ENCODE results near the gene PIGQ. TPM values are rescaled to one million over a fixed set of nuclear protein-coding genes. Genes with fewer than 3 reads are reported as not detected.

The PIGQ gene
- total and polyA plus RNA-seq, 9 donors: 12.2 to 23.2 (median 17.8) TPM

DNA sequence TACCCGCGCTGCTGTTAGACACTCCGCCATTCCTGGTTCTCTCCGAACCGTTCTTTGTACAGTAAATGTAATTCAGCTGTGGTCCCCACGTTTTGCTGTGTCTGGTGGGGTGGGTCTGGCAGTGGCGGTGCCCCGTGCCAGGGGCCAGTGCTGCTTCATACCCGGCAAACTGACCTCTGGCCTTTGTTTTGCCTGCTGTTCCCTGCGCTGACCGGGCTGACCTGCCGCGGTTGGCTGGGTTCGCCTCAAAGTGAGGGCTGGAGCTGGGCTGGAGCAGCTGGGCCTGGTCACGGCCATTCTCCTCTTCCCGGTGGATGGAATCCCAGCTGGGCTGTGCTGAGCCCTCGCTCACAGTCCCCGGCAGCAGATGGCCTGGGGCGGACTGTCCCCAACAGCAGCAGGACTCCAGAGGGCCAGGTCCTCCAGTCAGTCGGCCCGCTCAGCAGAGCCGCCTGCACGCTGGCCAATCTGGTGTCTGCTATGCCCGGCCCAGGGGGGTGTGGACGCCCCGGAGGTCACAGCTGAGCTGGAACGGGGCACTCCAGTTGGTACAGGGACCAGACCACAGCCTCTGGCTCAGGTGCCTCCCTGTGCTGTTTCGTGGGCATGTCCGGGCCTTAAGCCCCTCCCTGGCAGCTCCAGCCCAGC lies 59.5 kb downstream of the PIGQ start:
- Histone ChIP-seq H3K27me3 (ENCODE audit: control insufficient read depth, insufficient read depth, low read length) (no peaks in the 10 kb centered on the region), H3K27ac (ENCODE audit: low read length) (peak overlapping the region; percentile 83), H3K36me3 (ENCODE audit: control insufficient read depth, insufficient read depth, low read length) (peaks cover 40% of the 10 kb centered on the region), H3K4me1 (ENCODE audit: control insufficient read depth, insufficient read depth, low read length) (peaks cover 46% of the 10 kb centered on the region), H3K9me3 (replicated peaks; ENCODE audit: control insufficient read depth, low read depth, low read length) (no peaks in the 10 kb centered on the region), H3K4me3 (ENCODE audit: low read length) (no peak overlapping the region)
- WGBS (ENCODE audit: insufficient coverage): 30% methylated on average over 29 of the region's 29 CpGs
- DNase-seq: peak; percentile 86

DNA sequence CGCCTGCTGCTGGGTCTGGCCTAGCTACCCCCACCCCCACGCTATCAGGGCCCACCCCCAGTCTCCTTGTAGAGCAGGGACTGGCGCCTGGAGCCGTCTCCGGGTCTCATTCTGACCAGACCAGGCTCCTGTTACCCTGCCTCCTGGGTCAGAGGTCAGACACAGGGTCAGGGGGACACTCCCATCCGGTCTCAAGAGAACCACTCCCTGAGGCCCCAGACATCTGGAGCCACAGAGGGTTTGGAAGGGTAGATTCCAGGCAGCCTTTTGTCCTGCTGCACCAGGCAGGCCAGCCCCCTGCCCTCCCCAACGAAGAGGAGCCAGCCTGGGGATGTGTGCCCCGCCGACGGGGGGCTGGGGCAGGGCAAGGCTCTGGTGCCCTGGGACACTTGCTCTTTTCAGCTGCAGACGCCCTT lies 60.1 kb downstream of the PIGQ start:
- H3K9me3 ChIP-seq (replicated peaks; ENCODE audit: control insufficient read depth, low read depth, low read length): no peaks in the 10 kb centered on the region
- peak overlapping the region; percentile 83 for H3K27ac ChIP-seq (ENCODE audit: low read length)
- DNase-seq: no peak
- peaks cover 45% of the 10 kb centered on the region for H3K36me3 ChIP-seq (ENCODE audit: control insufficient read depth, insufficient read depth, low read length)
- WGBS (ENCODE audit: insufficient coverage): 19% methylated on average over 8 of the region's 11 CpGs
- peaks cover 49% of the 10 kb centered on the region for H3K4me1 ChIP-seq (ENCODE audit: control insufficient read depth, insufficient read depth, low read length)
- H3K27me3 ChIP-seq (ENCODE audit: control insufficient read depth, insufficient read depth, low read length): no peaks in the 10 kb centered on the region
- no peak overlapping the region for H3K4me3 ChIP-seq (ENCODE audit: low read length)

DNA sequence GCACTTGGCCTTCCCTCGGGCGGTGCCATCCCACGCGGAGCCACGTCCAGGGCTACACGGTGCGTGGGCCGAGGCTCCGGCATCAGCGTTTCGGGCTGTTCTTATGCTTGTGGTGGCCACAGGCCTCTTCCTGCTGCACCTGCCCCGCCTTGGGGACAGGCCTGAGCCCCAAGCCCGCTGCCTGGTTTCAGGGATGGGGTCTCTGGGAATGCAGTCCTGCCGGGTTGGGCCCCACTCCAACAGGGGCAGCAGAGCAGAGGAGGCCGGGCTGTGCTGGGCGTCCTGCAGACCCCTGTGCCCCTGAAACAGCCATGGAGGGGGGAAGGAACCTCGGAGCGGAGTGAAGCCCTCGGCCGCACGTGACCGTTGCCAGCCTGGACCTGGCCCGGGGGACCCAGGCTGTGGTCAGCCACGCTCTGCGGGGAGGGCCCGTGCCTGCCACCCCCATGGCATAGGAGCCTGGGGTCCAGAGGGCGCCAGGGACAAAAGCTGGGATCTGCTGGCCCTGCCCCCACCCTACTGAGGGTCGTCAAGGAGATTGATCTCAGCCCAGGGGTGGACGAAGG lies 60.6 kb downstream of the PIGQ start:
- Histone ChIP-seq H3K4me1 (ENCODE audit: control insufficient read depth, insufficient read depth, low read length) (peaks cover 54% of the 10 kb centered on the region), H3K4me3 (ENCODE audit: low read length) (no peak overlapping the region), H3K9me3 (replicated peaks; ENCODE audit: control insufficient read depth, low read depth, low read length) (no peaks in the 10 kb centered on the region), H3K27me3 (ENCODE audit: control insufficient read depth, insufficient read depth, low read length) (no peaks in the 10 kb centered on the region), H3K27ac (ENCODE audit: low read length) (peak overlapping the region; percentile 83), H3K36me3 (ENCODE audit: control insufficient read depth, insufficient read depth, low read length) (peaks cover 42% of the 10 kb centered on the region)
- no peak for DNase-seq
- WGBS (ENCODE audit: insufficient coverage): 16% methylated on average over 27 of the region's 29 CpGs

DNA sequence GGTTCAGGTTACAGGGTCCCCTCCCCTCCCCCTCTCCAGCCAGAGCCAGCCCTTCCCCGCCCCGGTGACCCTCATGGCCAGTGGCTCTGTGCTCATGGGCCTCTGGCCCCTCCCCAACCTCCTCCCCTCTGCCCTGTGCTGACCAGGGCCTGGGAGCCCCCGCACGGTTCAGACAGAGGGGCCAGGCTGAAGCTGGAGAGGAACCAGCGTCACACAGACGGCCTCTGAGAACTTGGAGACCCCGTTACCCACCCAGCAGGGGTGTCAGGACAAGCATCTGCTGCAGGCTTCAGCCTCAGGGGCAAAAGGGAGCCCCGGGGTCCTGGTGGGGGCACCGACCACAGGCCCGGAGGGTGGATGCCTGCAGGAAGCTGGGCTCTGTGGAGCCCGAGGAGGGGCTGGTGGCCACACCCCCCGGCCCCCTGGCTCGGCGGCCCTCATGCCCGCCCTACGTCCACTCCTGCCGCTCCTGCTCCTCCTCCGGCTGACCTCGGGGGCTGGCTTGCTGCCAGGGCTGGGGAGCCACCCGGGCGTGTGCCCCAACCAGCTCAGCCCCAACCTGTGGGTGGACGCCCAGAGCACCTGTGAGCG lies 61.1 kb downstream of the PIGQ start, which contains the start of gene WFIKKN1:
Gene WFIKKN1 (plus strand): TSS at position 171 of the 591 bp plus-strand sequence. CDS start 269 bp downstream, at position 440.
- WGBS (ENCODE audit: insufficient coverage): 4% methylated on average over 23 of the region's 23 CpGs

DNA sequence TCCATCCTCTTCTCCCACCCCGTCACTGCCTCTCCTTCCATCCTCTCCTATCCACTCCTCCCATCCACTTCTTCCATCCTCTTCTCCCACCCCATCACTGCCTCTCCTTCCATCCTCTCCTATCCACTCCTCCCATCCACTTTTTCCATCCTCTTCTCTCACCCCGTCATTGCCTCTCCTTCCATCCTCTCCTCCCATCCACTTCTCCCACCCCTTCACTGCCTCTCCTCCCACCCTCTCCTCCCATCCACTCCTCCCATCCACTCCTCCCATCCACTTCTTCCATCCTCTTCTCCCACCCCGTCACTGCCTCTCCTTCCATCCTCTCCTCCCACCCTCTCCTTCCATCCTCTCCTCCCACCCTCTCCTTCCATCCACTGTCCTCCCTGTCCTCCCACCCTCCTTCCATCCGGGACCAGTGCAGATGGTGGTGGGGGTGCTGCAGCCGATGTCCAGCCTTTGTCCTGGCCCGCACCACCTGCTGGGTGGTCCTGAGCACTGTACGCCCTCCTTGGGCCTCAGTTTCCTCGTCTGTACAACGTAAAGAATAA lies 62.1 kb downstream of the PIGQ start:
- Histone ChIP-seq H3K36me3 (ENCODE audit: control insufficient read depth, insufficient read depth, low read length) (peaks cover 31% of the 10 kb centered on the region), H3K4me1 (ENCODE audit: control insufficient read depth, insufficient read depth, low read length) (peaks cover 58% of the 10 kb centered on the region), H3K4me3 (ENCODE audit: low read length) (no peak overlapping the region), H3K27ac (ENCODE audit: low read length) (no peak overlapping the region), H3K9me3 (replicated peaks; ENCODE audit: control insufficient read depth, low read depth, low read length) (no peaks in the 10 kb centered on the region), H3K27me3 (ENCODE audit: control insufficient read depth, insufficient read depth, low read length) (no peaks in the 10 kb centered on the region)
- WGBS (ENCODE audit: insufficient coverage): 41% methylated on average over 4 of the region's 9 CpGs
- no peak for DNase-seq

More for the DNA sequence above, 61.1 kb downstream of the PIGQ start, which contains the start of gene WFIKKN1:
- Histone ChIP-seq H3K27ac (ENCODE audit: low read length) (peak within 1 kb of the TSS; percentile 83), H3K4me1 (ENCODE audit: control insufficient read depth, insufficient read depth, low read length) (peaks cover 59% of the 10 kb centered on the region), H3K4me3 (ENCODE audit: low read length) (no peak within 1 kb of the TSS), H3K9me3 (replicated peaks; ENCODE audit: control insufficient read depth, low read depth, low read length) (no peaks in the 10 kb centered on the region), H3K36me3 (ENCODE audit: control insufficient read depth, insufficient read depth, low read length) (peaks cover 36% of the 10 kb centered on the region), H3K27me3 (ENCODE audit: control insufficient read depth, insufficient read depth, low read length) (no peaks in the 10 kb centered on the region)
- DNase-seq: no peak

DNA sequence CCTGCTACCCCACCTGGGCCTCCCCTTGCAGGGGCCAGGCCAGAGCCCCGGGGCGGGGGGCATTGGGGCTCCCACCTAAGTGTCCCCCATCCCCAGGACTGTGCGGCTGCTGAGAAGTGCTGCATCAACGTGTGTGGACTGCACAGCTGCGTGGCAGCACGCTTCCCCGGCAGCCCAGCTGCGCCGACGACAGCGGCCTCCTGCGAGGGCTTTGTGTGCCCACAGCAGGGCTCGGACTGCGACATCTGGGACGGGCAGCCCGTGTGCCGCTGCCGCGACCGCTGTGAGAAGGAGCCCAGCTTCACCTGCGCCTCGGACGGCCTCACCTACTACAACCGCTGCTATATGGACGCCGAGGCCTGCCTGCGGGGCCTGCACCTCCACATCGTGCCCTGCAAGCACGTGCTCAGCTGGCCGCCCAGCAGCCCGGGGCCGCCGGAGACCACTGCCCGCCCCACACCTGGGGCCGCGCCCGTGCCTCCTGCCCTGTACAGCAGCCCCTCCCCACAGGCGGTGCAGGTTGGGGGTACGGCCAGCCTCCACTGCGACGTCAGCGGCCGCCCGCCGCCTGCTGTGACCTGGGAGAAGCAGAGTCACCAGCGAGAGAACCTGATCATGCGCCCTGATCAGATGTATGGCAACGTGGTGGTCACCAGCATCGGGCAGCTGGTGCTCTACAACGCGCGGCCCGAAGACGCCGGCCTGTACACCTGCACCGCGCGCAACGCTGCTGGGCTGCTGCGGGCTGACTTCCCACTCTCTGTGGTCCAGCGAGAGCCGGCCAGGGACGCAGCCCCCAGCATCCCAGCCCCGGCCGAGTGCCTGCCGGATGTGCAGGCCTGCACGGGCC lies 62.9 kb downstream of the PIGQ start:
- DNase-seq: no peak
- peaks cover 28% of the 10 kb centered on the region for H3K36me3 ChIP-seq (ENCODE audit: control insufficient read depth, insufficient read depth, low read length)
- H3K9me3 ChIP-seq (replicated peaks; ENCODE audit: control insufficient read depth, low read depth, low read length): no peaks in the 10 kb centered on the region
- H3K4me3 ChIP-seq (ENCODE audit: low read length): no peak overlapping the region
- peaks cover 54% of the 10 kb centered on the region for H3K4me1 ChIP-seq (ENCODE audit: control insufficient read depth, insufficient read depth, low read length)
- 91% methylated on average over 67 of the region's 67 CpGs for WGBS (ENCODE audit: insufficient coverage)
- H3K27ac ChIP-seq (ENCODE audit: low read length): no peak overlapping the region
- no peaks in the 10 kb centered on the region for H3K27me3 ChIP-seq (ENCODE audit: control insufficient read depth, insufficient read depth, low read length)

DNA sequence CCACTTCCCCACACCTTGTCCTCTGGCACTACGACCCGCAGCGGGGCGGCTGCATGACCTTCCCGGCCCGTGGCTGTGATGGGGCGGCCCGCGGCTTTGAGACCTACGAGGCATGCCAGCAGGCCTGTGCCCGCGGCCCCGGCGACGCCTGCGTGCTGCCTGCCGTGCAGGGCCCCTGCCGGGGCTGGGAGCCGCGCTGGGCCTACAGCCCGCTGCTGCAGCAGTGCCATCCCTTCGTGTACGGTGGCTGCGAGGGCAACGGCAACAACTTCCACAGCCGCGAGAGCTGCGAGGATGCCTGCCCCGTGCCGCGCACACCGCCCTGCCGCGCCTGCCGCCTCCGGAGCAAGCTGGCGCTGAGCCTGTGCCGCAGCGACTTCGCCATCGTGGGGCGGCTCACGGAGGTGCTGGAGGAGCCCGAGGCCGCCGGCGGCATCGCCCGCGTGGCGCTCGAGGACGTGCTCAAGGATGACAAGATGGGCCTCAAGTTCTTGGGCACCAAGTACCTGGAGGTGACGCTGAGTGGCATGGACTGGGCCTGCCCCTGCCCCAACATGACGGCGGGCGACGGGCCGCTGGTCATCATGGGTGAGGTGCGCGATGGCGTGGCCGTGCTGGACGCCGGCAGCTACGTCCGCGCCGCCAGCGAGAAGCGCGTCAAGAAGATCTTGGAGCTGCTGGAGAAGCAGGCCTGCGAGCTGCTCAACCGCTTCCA lies 63.7 kb downstream of the PIGQ start:
- no peak for DNase-seq
- 93% methylated on average over 74 of the region's 74 CpGs for WGBS (ENCODE audit: insufficient coverage)
- peaks cover 20% of the 10 kb centered on the region for H3K36me3 ChIP-seq (ENCODE audit: control insufficient read depth, insufficient read depth, low read length)
- H3K27me3 ChIP-seq (ENCODE audit: control insufficient read depth, insufficient read depth, low read length): no peaks in the 10 kb centered on the region
- H3K4me1 ChIP-seq (ENCODE audit: control insufficient read depth, insufficient read depth, low read length): peaks cover 50% of the 10 kb centered on the region
- no peaks in the 10 kb centered on the region for H3K9me3 ChIP-seq (replicated peaks; ENCODE audit: control insufficient read depth, low read depth, low read length)
- no peak overlapping the region for H3K4me3 ChIP-seq (ENCODE audit: low read length)
- no peak overlapping the region for H3K27ac ChIP-seq (ENCODE audit: low read length)
